Keratinocyte (primary cell): ENCODE measurements around the gene MORN5. TPM values are rescaled to one million over a fixed set of nuclear protein-coding genes. Genes with fewer than 3 reads are reported as not detected.

Source experiments
- DNase-seq: peaks from one replicate; pipeline ENCODE4 v3.0.0-alpha.2; 2011; ENCODE audit warnings: low read depth, missing footprints, low spot score
- FAIRE-seq: peaks from 2 replicates; lab custom pipeline; 2011; peaks lifted over from hg19 to GRCh38; lab: Jason Lieb, UNC
- H2AFZ ChIP-seq: 2 replicates; pipeline ENCODE4 v1.6.0; 2012; ENCODE audit warnings: low read length, control low read depth, inconsistent platforms; ENCODE audit not compliant: control insufficient read depth
- H3K27ac ChIP-seq: 2 replicates; pipeline ENCODE4 v1.5.1; 2011; ENCODE audit warnings: low read length; ENCODE audit not compliant: control insufficient read depth, insufficient read depth
- H3K27me3 ChIP-seq: 3 replicates; pipeline ENCODE4 v1.6.0; 2011; ENCODE audit warnings: low read length; ENCODE audit not compliant: control insufficient read depth, insufficient read depth; ENCODE audit errors: extremely low read depth
- H3K36me3 ChIP-seq, 2 experiments: 2 replicates in 1 of 2; 3 replicates in 1 of 2; pipeline ENCODE4 v1.5.1; 2011; ENCODE audit warnings: low read length in 2 of 2, mild to moderate bottlenecking in 1 of 2; ENCODE audit not compliant: control insufficient read depth in 2 of 2, insufficient read depth in 2 of 2; ENCODE audit errors: extremely low read depth in 1 of 2
- H3K4me1 ChIP-seq: 3 replicates; pipeline ENCODE4 v1.5.1; 2011; ENCODE audit warnings: low read length; ENCODE audit not compliant: control insufficient read depth, insufficient read depth; ENCODE audit errors: extremely low read depth
- H3K4me2 ChIP-seq: 3 replicates; pipeline ENCODE4 v1.6.0; 2011; ENCODE audit warnings: low read depth, low read length; ENCODE audit not compliant: control insufficient read depth, insufficient read depth; ENCODE audit errors: extremely low read depth
- H3K4me3 ChIP-seq, 3 experiments: fragments of 200-600 bp in 1 of 3; sonication (generic) in 1 of 3; 2 replicates in 2 of 3; 3 replicates in 1 of 3; pipeline ENCODE4 v1.5.1; 2011 to 2016; ENCODE audit warnings: low read length in 3 of 3, mild to moderate bottlenecking in 3 of 3, control low read depth in 2 of 3, inconsistent platforms in 1 of 3, low read depth in 1 of 3, mixed read lengths in 1 of 3, mixed run types in 1 of 3, moderate library complexity in 1 of 3; ENCODE audit not compliant: control insufficient read depth in 2 of 3, insufficient read depth in 2 of 3; ENCODE audit errors: extremely low read depth in 1 of 3
- H3K79me2 ChIP-seq: 2 replicates; pipeline ENCODE4 v1.6.0; 2012; ENCODE audit warnings: low read length; ENCODE audit not compliant: control insufficient read depth, insufficient read depth
- H3K9ac ChIP-seq: 3 replicates; pipeline ENCODE4 v1.6.0; 2011; ENCODE audit warnings: low read length; ENCODE audit not compliant: control insufficient read depth, insufficient read depth; ENCODE audit errors: extremely low read depth
- H3K9me1 ChIP-seq: 3 replicates; pipeline ENCODE4 v1.6.0; 2011; ENCODE audit warnings: low read length; ENCODE audit not compliant: control insufficient read depth, insufficient read depth; ENCODE audit errors: extremely low read depth
- H3K9me3 ChIP-seq: 2 replicates; pipeline ENCODE4 v1.5.1; 2012; ENCODE audit warnings: low read depth, low read length; ENCODE audit not compliant: control insufficient read depth
- H4K20me1 ChIP-seq: 3 replicates; pipeline ENCODE4 v1.6.0; 2011; ENCODE audit warnings: low read length; ENCODE audit not compliant: control insufficient read depth, insufficient read depth; ENCODE audit errors: extremely low read depth
- CTCF ChIP-seq, 3 experiments: IDR thresholded peaks in 1 of 3; conservative IDR thresholded peaks in 1 of 3; optimal IDR thresholded peaks in 1 of 3; 2 replicates in 2 of 3; 3 replicates in 1 of 3; pipeline versions ENCODE3 to v1.5.1; 2011; ENCODE audit warnings: low read length in 3 of 3, mild to moderate bottlenecking in 3 of 3, moderate library complexity in 2 of 3, control low read depth in 1 of 3, inconsistent platforms in 1 of 3; ENCODE audit not compliant: insufficient read depth in 2 of 3; ENCODE audit errors: extremely low read depth in 1 of 3
- EZH2 ChIP-seq: IDR thresholded peaks from one replicate; pipeline ENCODE4 v1.6.1; 2012; ENCODE audit warnings: inconsistent platforms, mild to moderate bottlenecking, low read length, moderate library complexity
- dilution Hi-C: fragments of 300-500 bp; cut with MboI; formaldehyde crosslinking; loops from one replicate; pipeline ENCODE4 v1.7.0; 2020; ENCODE audit warnings: low sequenced_read_pairs; ENCODE audit not compliant: extremely low pct_ligation_motif_present
- polyA plus RNA-seq, 5 experiments: library from polyadenylated mRNA; depleted of rRNA in 3 of 5; stranded (reverse) in 3 of 5; stranded (forward) in 1 of 5; unstranded in 1 of 5; fragments of >200 nt; gene quantifications; 1 replicate in 1 of 5; 2 replicates in 3 of 5; 3 replicates in 1 of 5; pipeline versions ENCODE4 v1.2.1 to v1.2.3, GENCODE V29; 2011 to 2012; ENCODE audit warnings: missing spikeins in 2 of 5, low read depth in 1 of 5, low replicate concordance in 1 of 5

The MORN5 gene
- polyA plus RNA-seq, 1 donor (not counting 4 experiments of a cell fraction or from before 2014, with no cell fraction given): not detected

- peaks cover 9% of the 10 kb centered on the region for H3K4me1 ChIP-seq
- TF ChIP-seq EZH2 (no peak), CTCF (optimal IDR thresholded peaks at IDR 0.05 in 1 of 3, IDR thresholded peaks at IDR 0.05 in 1 of 3, conservative IDR thresholded peaks at IDR 0.05 in 1 of 3; ENCODE audit: extremely low read depth in 1 of 3, insufficient read depth in 2 of 3, low read length in 3 of 3) (no peak)
- no peak overlapping the region for H3K9ac ChIP-seq
- no peak overlapping the region for H3K4me3 ChIP-seq
- H2AFZ ChIP-seq: no peak overlapping the region
- H3K79me2 ChIP-seq: no peaks in the 10 kb centered on the region
- no peaks in the 10 kb centered on the region for H4K20me1 ChIP-seq
- no peaks in the 10 kb centered on the region for H3K9me3 ChIP-seq
- no peak overlapping the region for H3K4me2 ChIP-seq
- no peaks in the 10 kb centered on the region for H3K27me3 ChIP-seq
- no peak for FAIRE-seq
- dilution Hi-C loops: no loop called here
- no peaks in the 10 kb centered on the region for H3K9me1 ChIP-seq
- no peaks in the 10 kb centered on the region for H3K36me3 ChIP-seq
- DNase-seq: no peak
- H3K27ac ChIP-seq: no peak overlapping the region
These were observed 31.1 kb downstream of the MORN5 start for GRCh38 chr9:122190597-122191381.

- TF ChIP-seq CTCF (optimal IDR thresholded peaks at IDR 0.05 in 1 of 3, IDR thresholded peaks at IDR 0.05 in 1 of 3, conservative IDR thresholded peaks at IDR 0.05 in 1 of 3; ENCODE audit: extremely low read depth in 1 of 3, insufficient read depth in 2 of 3, low read length in 3 of 3) (no peak), EZH2 (no peak)
- Histone ChIP-seq H2AFZ (peak overlapping the region; percentile 16), H3K4me3 (no peak overlapping the region), H4K20me1 (no peaks in the 10 kb centered on the region), H3K9me3 (no peaks in the 10 kb centered on the region), H3K79me2 (no peaks in the 10 kb centered on the region), H3K27me3 (no peaks in the 10 kb centered on the region), H3K4me2 (peak overlapping the region; percentile 19), H3K9me1 (no peaks in the 10 kb centered on the region), H3K4me1 (peaks cover 9% of the 10 kb centered on the region), H3K27ac (no peak overlapping the region), H3K36me3 (no peaks in the 10 kb centered on the region), H3K9ac (no peak overlapping the region)
- FAIRE-seq (no peak), DNase-seq (no peak)
- dilution Hi-C loops: no loop called here
These were observed 31.9 kb downstream of the MORN5 start for GRCh38 chr9:122191584-122191983.
